ENCODE measurements around the gene HHATL. TPM values are rescaled to one million over a fixed set of nuclear protein-coding genes. Genes with fewer than 3 reads are reported as not detected.

The HHATL gene
- total RNA-seq, 1 experiment from 2014 or later: 0.92 TPM

- peaks cover 19% of the 10 kb centered on the region; the same call in 1 of the 2 replicates for H3K4me1 Mint-ChIP-seq
- DNase-seq (ENCODE audit: low spot score): no peak
- no peak overlapping the region for H3K27ac Mint-ChIP-seq
- no peak overlapping the region for H3K4me3 Mint-ChIP-seq
- no peaks in the 10 kb centered on the region; the same call in 1 of the 2 replicates for H3K9me3 Mint-ChIP-seq
- POLR2A ChIA-PET: interaction anchor here (0.6 kb wide), 1 partner anchor 239 kb away, joined by 4 read pairs; no protein-coding TSS in a partner anchor
- H3K36me3 Mint-ChIP-seq: no peaks in the 10 kb centered on the region
- ATAC-seq: no peak
- CTCF ChIA-PET: interaction anchor here (0.6 to 4.9 kb wide), 19 partner anchors 8 to 175 kb away, joined by 3 to 49 read pairs (median 6); partner anchors contain the start of genes HHATL and NKTR
- H3K27me3 Mint-ChIP-seq (ENCODE audit: low read depth): no peaks in the 10 kb centered on the region
- no peak for TF ChIP-seq NR2C2 (CRISPR knock-in tag; IDR thresholded peaks at IDR 0.05)
- TF ChIP-seq TCF7 (CRISPR knock-in tag; IDR thresholded peaks at IDR 0.05; ENCODE audit: low read depth): no peak
- no peak for TF ChIP-seq TP53 (CRISPR knock-in tag; IDR thresholded peaks at IDR 0.05)
- no peak for TF ChIP-seq ETV6 (CRISPR knock-in tag; IDR thresholded peaks at IDR 0.05)
- no peak for TF ChIP-seq ZNF138 (CRISPR knock-in tag; conservative IDR thresholded peaks at IDR 0.05)
- no peak for TF ChIP-seq ZBTB21 (CRISPR knock-in tag; IDR thresholded peaks at IDR 0.05; ENCODE audit: borderline replicate concordance)
- TF ChIP-seq CREB1 (CRISPR knock-in tag; IDR thresholded peaks at IDR 0.05): no peak
- TF ChIP-seq STAT6 (CRISPR knock-in tag; conservative IDR thresholded peaks at IDR 0.05; ENCODE audit: low read depth): no peak
- TF ChIP-seq ZNF425 (CRISPR knock-in tag; conservative IDR thresholded peaks at IDR 0.05): no peak
- TF ChIP-seq USF2 (CRISPR knock-in tag; IDR thresholded peaks at IDR 0.05): no peak
- TF ChIP-seq ZNF263 (CRISPR knock-in tag; IDR thresholded peaks at IDR 0.05; ENCODE audit: low read depth): no peak
- no peak for TF ChIP-seq ZBTB43 (CRISPR knock-in tag; IDR thresholded peaks at IDR 0.05)
Measured at GRCh38 chr3:42743204-42743995, 40.8 kb upstream of the HHATL start.

GRCh38 chr3:42742688-42743087 lies 40.1 kb upstream of the HHATL start:
- Mint-ChIP-seq H3K27ac (no peak overlapping the region), H3K27me3 (ENCODE audit: low read depth) (no peaks in the 10 kb centered on the region), H3K4me3 (no peak overlapping the region), H3K36me3 (no peaks in the 10 kb centered on the region), H3K9me3 (no peaks in the 10 kb centered on the region; the same call in 1 of the 2 replicates), H3K4me1 (peaks cover 19% of the 10 kb centered on the region; the same call in 1 of the 2 replicates)
- CTCF ChIA-PET: interaction anchor here (0.9 to 4.9 kb wide), 3 partner anchors 82 to 88 kb away, joined by 3 to 24 read pairs (median 6); no protein-coding TSS in a partner anchor
- DNase-seq (ENCODE audit: low spot score): no peak
- no peak for ATAC-seq
- POLR2A ChIA-PET: no interaction called here
- TF ChIP-seq FOXP1 (CRISPR knock-in tag; IDR thresholded peaks at IDR 0.05; ENCODE audit: borderline replicate concordance) (no peak), ERG (CRISPR knock-in tag; IDR thresholded peaks at IDR 0.05) (no peak), TCF7 (CRISPR knock-in tag; IDR thresholded peaks at IDR 0.05; ENCODE audit: low read depth) (no peak), PRDM15 (CRISPR knock-in tag; IDR thresholded peaks at IDR 0.05) (no peak), ZSCAN18 (CRISPR knock-in tag; IDR thresholded peaks at IDR 0.05) (no peak), NR2C2 (CRISPR knock-in tag; IDR thresholded peaks at IDR 0.05) (no peak), FOXK1 (CRISPR knock-in tag; IDR thresholded peaks at IDR 0.05) (no peak), ZNF121 (CRISPR knock-in tag; IDR thresholded peaks at IDR 0.05) (no peak), MAX (CRISPR knock-in tag; IDR thresholded peaks at IDR 0.05) (no peak)
